ENCODE measurements around the gene IL3RA.
A peak's percentile ranks its signal among the peaks of the same experiment; 100 is the strongest.

Gene IL3RA

DNA sequence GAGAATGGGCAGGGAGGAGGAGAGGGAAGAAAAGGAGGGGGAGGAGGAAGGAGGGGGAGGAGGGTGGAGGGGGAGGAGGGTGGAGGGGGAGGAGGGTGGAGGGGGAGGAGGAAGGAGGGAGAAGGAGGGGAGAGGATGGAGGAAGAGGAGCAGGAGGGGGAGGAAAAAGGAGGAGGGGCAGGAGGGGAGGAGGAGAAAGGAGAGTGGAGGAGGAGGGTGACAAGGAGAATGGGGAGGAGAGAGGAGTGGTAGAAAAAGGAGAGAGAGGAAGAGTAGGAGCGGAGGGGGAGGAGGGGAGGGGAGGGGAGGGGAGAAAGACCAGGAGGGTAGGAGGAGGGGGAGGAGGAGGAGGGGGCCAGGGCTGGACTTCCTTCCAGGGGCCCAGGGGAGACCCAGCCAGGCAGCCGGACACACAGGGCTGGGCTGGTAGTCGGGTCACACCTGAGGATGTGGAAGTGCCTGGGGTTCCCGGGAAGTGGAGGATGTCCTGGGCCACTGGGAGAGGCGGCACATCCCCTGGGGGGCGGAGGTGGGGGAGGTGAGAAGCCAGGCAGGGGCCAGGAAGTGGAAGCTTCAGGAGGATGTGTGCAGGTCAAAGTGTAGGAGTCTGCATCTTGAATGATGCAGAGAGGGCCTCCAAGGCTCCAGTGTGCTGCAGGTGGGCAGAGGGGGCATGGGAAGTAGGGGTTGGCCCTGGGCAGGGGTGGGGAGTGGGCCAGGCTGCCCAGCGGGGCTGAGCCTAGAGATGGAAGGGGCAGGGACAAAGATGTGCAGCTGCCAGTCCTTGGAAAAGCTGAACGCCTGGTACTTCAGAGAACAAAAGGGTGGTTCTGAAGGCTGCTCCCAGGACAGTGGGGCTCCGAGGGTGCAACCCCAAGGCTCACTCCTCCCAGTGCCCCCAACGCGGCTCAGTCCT, 18.8 kb downstream of the IL3RA start:
- no peaks in the 10 kb centered on the region for H3K4me1 ChIP-seq (ENCODE audit: insufficient read depth, poor library complexity, severe bottlenecking)
- DNase-seq (ENCODE audit: low spot score) (no peak), ATAC-seq (ENCODE audit: low read depth) (peak; percentile 42)
- TF ChIP-seq, protein P1, sequence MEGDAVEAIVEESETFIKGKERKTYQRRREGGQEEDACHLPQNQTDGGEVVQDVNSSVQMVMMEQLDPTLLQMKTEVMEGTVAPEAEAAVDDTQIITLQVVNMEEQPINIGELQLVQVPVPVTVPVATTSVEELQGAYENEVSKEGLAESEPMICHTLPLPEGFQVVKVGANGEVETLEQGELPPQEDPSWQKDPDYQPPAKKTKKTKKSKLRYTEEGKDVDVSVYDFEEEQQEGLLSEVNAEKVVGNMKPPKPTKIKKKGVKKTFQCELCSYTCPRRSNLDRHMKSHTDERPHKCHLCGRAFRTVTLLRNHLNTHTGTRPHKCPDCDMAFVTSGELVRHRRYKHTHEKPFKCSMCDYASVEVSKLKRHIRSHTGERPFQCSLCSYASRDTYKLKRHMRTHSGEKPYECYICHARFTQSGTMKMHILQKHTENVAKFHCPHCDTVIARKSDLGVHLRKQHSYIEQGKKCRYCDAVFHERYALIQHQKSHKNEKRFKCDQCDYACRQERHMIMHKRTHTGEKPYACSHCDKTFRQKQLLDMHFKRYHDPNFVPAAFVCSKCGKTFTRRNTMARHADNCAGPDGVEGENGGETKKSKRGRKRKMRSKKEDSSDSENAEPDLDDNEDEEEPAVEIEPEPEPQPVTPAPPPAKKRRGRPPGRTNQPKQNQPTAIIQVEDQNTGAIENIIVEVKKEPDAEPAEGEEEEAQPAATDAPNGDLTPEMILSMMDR (IDR thresholded peaks at IDR 0.05; ENCODE audit: poor library complexity, severe bottlenecking) = no peak
- H3K36me3 ChIP-seq (ENCODE audit: low read depth) = no peaks in the 10 kb centered on the region
- H3K4me3 ChIP-seq (ENCODE audit: severe bottlenecking) = no peak overlapping the region
- no peaks in the 10 kb centered on the region for H3K27me3 ChIP-seq (ENCODE audit: insufficient read depth, poor library complexity, severe bottlenecking)
- H3K9me3 ChIP-seq (ENCODE audit: severe bottlenecking) = peaks cover 12% of the 10 kb centered on the region
- no peak overlapping the region for H3K27ac ChIP-seq (ENCODE audit: poor library complexity, severe bottlenecking)

DNA sequence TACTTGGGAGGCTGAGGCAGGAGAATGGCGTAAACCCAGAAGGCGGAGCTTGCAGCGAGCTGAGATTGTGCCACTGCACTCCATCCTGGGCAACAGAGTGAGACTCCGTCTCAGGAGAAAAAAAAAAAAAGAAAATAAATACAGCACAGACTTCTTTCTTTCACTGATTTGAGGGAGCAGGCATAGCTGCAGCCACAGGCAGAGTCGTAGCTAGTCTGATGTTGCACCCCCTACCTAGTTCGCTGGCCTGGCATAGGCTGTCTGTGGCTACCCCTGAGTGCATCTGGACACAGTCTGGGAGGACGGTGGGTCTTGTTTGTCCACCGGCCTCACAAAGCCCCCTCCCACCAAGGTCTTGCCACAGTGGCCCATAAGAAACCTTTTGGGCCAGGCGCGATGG, 21.4 kb downstream of the IL3RA start:
- ATAC-seq (ENCODE audit: low read depth) (no peak), DNase-seq (ENCODE audit: low spot score) (no peak)
- no peaks in the 10 kb centered on the region for H3K4me1 ChIP-seq (ENCODE audit: insufficient read depth, poor library complexity, severe bottlenecking)
- H3K9me3 ChIP-seq (ENCODE audit: severe bottlenecking) = peaks cover 10% of the 10 kb centered on the region
- TF ChIP-seq, protein P1 (IDR thresholded peaks at IDR 0.05; ENCODE audit: poor library complexity, severe bottlenecking) = no peak
- H3K4me3 ChIP-seq (ENCODE audit: severe bottlenecking) = no peak overlapping the region
- H3K36me3 ChIP-seq (ENCODE audit: low read depth) = no peaks in the 10 kb centered on the region
- H3K27me3 ChIP-seq (ENCODE audit: insufficient read depth, poor library complexity, severe bottlenecking) = no peaks in the 10 kb centered on the region
- H3K27ac ChIP-seq (ENCODE audit: poor library complexity, severe bottlenecking) = no peak overlapping the region

DNA sequence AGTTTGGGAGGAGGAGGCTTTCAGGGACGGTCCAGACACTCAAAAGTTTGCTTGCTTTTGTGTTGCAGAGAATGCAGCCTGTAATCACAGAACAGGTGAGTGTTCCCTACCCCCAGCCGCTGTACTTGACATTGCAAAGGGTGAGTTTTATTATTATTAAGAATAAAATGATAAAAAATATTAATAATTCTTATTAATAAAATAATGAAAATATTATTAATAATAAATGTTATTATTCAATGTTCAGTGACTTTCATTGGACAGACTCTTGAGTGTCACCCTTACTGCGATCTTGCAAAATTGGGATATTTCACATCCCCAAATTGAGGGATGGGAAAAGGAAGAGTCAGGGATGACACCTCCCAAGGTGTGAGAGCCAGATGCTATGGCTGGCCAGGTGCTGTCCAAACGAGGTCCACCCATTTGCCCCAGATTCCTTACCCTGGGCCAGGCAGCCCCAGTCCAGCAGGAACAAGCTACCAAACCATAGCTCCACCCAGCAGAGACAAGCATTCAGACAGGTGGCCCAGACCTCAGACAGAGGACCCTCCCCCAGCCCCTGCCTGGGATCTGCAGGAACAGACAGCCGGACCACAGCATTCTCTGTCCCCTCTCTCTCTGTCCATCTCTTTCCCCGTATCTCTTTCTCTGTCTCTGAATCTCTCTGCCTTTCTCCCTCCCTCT, 22.4 kb downstream of the IL3RA start:
- Histone ChIP-seq H3K36me3 (ENCODE audit: low read depth) (no peaks in the 10 kb centered on the region), H3K4me1 (ENCODE audit: insufficient read depth, poor library complexity, severe bottlenecking) (no peaks in the 10 kb centered on the region), H3K4me3 (ENCODE audit: severe bottlenecking) (no peak overlapping the region), H3K9me3 (ENCODE audit: severe bottlenecking) (peaks cover 9% of the 10 kb centered on the region), H3K27me3 (ENCODE audit: insufficient read depth, poor library complexity, severe bottlenecking) (no peaks in the 10 kb centered on the region), H3K27ac (ENCODE audit: poor library complexity, severe bottlenecking) (no peak overlapping the region)
- ATAC-seq (ENCODE audit: low read depth) (0 out of 3 replicates have a peak, but pooled peaks have one; percentile 14), DNase-seq (ENCODE audit: low spot score) (no peak)
- TF ChIP-seq, protein P1 (IDR thresholded peaks at IDR 0.05; ENCODE audit: poor library complexity, severe bottlenecking) = no peak

DNA sequence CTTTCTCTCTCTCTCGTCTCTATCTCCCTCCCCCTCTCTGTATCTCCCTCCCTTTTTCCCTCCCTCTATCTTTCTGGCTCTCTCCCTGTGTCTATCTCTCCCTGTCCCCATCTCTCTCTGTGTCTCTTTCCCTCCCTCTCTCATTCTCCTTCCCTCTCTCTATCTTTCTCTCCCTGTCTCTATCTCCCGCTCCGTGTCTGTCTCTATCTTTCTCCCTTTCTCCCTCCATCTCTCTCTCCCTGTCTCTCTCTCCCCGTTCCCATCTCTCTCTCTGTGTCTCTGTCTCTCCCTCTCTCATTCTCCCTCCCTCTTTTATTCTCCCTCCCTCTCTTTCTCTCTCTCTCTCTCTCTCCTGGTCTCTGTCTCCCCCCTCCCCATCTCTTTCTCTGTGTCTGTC, 22.9 kb downstream of the IL3RA start:
- H3K4me3 ChIP-seq (ENCODE audit: severe bottlenecking) = no peak overlapping the region
- no peaks in the 10 kb centered on the region for H3K27me3 ChIP-seq (ENCODE audit: insufficient read depth, poor library complexity, severe bottlenecking)
- ATAC-seq (ENCODE audit: low read depth) = no peak
- H3K9me3 ChIP-seq (ENCODE audit: severe bottlenecking) = peaks cover 11% of the 10 kb centered on the region
- H3K27ac ChIP-seq (ENCODE audit: poor library complexity, severe bottlenecking) = no peak overlapping the region
- TF ChIP-seq, protein P1 (IDR thresholded peaks at IDR 0.05; ENCODE audit: poor library complexity, severe bottlenecking) = no peak
- H3K36me3 ChIP-seq (ENCODE audit: low read depth) = no peaks in the 10 kb centered on the region
- no peak for DNase-seq (ENCODE audit: low spot score)
- H3K4me1 ChIP-seq (ENCODE audit: insufficient read depth, poor library complexity, severe bottlenecking) = no peaks in the 10 kb centered on the region

All from RWPE2 (cell line).